SJCRH30 (cell line): ENCODE measurements around the gene HGFAC. TPM values are rescaled to one million over a fixed set of nuclear protein-coding genes. Genes with fewer than 3 reads are reported as not detected.
A peak's percentile ranks its signal among the peaks of the same experiment; 100 is the strongest.

Source experiments
- DNase-seq, 2 experiments: peaks; one replicate each; pipeline ENCODE4 v3.0.0-alpha.2; 2015 to 2020
- H3K27ac ChIP-seq: fragments of 250-450 bp; sonication (Bioruptor Pico); 2 replicates; pipeline ENCODE4 v1.5.1; 2020; ENCODE audit warnings: mild to moderate bottlenecking, moderate library complexity
- H3K27me3 ChIP-seq: fragments of 250-450 bp; sonication (Bioruptor Pico); 2 replicates; pipeline ENCODE4 v1.5.1; 2020; ENCODE audit warnings: mild to moderate bottlenecking, moderate library complexity
- H3K36me3 ChIP-seq: fragments of 250-450 bp; sonication (Bioruptor Pico); 2 replicates; pipeline ENCODE4 v1.5.1; 2020; ENCODE audit warnings: mild to moderate bottlenecking, moderate library complexity
- H3K4me1 ChIP-seq: fragments of 250-450 bp; sonication (Bioruptor Pico); 2 replicates; pipeline ENCODE4 v1.5.1; 2020; ENCODE audit warnings: mild to moderate bottlenecking, moderate library complexity
- H3K4me3 ChIP-seq: fragments of 250-450 bp; sonication (Bioruptor Pico); 2 replicates; pipeline ENCODE4 v1.5.1; 2020; ENCODE audit warnings: mild to moderate bottlenecking, moderate library complexity
- H3K9me3 ChIP-seq: fragments of 250-450 bp; sonication (Bioruptor Pico); replicated peaks from 2 replicates; pipeline ENCODE4 v1.5.1; 2020; ENCODE audit warnings: mild to moderate bottlenecking, moderate library complexity
- total RNA-seq: library from RNA; depleted of rRNA; stranded (reverse); fragments of >200 nt; shearing (Covaris generic); gene quantifications from 2 replicates; pipeline ENCODE4 v1.2.3, GENCODE V29; 2014

Gene HGFAC
- total RNA-seq, 1 experiment from 2014 or later, result 0.12 TPM

DNA sequence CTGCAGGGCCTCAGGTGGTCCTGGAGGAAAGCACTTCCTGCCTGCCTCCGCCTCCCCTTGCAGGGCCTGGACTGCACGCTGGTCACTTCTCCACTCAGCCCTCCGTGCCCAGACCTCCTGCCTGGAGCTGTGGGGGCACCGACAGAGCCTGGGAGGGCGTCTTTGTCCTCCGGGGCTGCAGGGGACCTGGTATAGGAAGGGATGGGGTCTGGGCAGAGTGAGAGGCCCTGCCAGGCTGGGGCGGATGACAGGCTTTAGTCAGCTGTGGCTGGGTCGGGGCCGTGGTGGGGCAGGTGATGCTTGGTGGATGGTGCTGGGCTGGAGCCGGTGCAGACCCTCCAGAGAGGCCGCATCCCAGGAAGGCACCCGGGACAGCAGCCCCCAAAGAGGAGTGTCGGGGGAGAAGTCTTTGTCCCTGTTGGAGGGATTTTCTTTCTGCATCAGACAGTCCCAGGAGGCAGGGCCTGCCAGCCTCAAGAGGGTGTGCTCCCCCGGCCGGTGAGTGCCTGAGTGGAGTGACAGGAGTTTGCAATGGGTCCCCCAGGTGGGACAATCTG is 22.7 kb downstream of the HGFAC start:
- H3K4me3 ChIP-seq, result peak overlapping the region; percentile 64
- H3K9me3 ChIP-seq, result no peaks in the 10 kb centered on the region
- no peak for DNase-seq
- peaks cover 33% of the 10 kb centered on the region for H3K4me1 ChIP-seq
- H3K27me3 ChIP-seq, result no peaks in the 10 kb centered on the region
- no peaks in the 10 kb centered on the region for H3K36me3 ChIP-seq
- peak overlapping the region; percentile 28; the same call in 1 of the 2 replicates for H3K27ac ChIP-seq

DNA sequence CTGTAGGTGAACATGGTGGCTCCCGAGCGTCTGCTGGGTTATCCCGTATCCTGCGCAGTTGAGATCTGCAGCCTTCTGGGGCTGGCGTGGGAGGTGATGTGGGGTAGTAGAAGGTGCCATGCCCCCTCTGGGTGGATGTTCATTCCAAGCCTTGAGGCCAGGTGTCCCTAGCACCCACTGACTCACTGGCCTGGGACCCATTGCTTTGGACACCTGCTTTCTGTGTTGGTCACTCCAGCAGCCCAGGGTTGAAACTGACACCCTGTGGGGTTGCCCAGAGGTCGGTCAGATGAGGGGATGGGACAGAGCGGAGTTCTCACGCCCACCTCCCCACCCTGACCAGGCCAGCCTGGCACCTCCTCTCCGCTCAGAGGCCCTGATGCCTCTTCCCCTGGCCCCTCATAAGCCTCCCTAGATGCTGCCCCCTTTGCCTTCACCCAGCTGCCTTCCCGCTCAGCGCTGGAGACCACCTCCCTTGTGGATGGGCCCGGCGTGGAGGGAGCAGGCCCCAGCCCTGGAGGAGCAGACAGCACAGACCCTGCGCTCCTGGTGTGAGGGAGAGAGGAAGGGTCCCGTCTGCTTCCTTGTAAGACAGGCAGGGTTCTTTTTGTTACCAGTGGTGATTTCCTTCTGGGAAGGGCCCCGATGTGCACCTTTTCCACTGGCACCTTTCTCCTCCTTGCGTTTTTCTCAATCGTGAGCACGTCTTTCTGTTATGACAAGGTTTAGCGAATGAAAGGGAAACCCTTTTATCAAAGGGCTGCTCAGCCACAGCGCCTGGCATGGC is 23.3 kb downstream of the HGFAC start:
- no peaks in the 10 kb centered on the region for H3K36me3 ChIP-seq
- no peak overlapping the region for H3K4me3 ChIP-seq
- DNase-seq, result no peak
- no peaks in the 10 kb centered on the region for H3K9me3 ChIP-seq
- H3K27ac ChIP-seq, result no peak overlapping the region
- H3K27me3 ChIP-seq, result no peaks in the 10 kb centered on the region
- H3K4me1 ChIP-seq, result peaks cover 37% of the 10 kb centered on the region

DNA sequence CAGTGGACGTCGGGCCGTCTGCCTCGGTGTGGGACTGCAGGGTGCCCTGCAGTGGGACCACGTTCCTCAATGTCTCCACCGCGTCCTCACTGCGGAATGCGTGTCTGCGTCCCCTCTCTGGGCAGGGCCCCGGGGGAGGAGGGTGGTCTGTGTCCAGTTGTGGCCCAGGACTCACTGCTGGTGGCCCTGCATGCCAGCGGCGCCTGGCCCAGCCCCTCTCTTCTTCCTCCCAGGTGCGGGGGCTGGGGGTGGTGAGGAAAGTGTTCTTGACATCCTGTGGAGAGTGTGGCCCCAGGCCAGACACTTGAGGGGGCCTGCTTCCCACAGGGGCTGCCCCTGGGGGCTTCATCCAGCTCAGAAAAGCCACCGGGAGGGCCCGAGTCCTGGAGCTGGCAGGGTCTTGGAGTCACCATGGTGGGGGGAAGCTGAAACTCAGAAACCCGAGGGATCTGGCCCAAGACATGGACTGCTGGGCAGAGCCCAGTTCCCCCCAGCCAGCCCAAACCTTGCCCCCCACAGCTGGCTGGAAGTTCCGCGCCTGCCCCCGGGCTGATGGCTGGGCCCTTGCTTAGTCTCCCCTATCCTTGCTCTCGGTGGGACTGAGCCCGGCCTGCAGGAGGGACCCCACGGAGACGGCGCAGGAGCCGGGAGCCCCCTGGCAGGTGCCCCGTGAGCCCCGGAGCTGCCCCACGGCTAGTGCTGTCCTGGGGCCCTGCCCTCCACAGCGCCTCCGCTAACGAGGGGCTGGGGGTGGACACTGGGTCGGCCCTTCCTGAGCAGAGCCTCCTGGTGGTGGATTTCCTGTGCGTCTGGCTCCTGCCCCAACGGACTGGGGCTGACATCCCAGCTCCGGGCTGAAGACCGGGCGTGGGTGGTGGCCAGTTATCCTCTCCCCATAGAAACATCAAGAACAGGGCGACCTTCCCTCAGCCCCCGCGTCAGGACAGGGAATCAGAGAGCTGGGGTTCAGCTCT is 24.2 kb downstream of the HGFAC start:
- H3K27ac ChIP-seq, result no peak overlapping the region
- no peaks in the 10 kb centered on the region for H3K36me3 ChIP-seq
- no peak for DNase-seq
- no peaks in the 10 kb centered on the region for H3K9me3 ChIP-seq
- no peak overlapping the region for H3K4me3 ChIP-seq
- H3K27me3 ChIP-seq, result no peaks in the 10 kb centered on the region
- peaks cover 40% of the 10 kb centered on the region for H3K4me1 ChIP-seq

DNA sequence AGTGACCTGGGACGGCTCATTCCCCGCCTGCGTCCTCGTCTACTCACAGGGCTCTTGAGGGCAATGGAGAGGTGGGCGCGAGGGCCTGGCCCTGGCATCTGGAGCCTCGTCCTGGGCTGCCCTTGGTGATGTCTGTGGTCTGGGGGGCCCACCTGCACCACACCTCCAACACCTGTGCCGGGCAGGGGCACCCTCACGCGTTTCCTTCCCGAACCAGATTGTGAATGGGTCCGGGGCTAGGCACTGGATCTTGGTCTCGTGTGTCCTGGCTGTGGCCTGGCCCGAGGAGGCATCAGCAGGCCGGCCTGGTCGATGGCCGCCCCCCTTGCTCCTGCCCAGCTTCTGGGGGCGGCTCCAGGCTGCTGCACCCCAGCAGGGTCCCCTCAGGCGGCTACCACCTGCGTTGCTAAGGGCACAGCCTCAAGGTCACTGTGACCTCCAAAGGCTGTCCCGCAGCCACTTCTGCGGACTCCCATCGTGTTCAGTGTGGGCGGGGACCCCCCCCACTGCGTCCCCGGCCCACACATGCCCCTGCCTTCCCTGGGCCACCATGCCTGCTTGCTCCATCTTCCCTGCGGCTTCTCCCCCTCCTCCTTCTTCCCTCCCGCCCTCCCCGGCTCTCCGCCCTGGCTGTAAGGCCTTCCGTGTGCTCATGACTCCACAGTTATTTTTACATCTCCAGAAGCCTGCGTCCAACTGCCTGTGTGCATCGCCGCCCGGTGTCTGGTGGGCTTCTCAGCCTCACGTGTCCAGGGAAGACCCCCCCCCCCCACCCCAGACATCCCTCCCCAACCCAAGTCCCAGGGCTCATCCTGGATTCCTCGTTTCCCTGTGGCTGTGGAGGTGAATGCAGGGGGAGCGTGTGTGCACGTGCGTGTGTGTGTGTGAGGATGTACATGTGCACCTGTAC is 25.2 kb downstream of the HGFAC start:
- no peaks in the 10 kb centered on the region for H3K36me3 ChIP-seq
- no peak overlapping the region for H3K27ac ChIP-seq
- DNase-seq, result no peak
- no peak overlapping the region for H3K4me3 ChIP-seq
- no peaks in the 10 kb centered on the region for H3K9me3 ChIP-seq
- no peaks in the 10 kb centered on the region for H3K27me3 ChIP-seq
- peaks cover 36% of the 10 kb centered on the region for H3K4me1 ChIP-seq

DNA sequence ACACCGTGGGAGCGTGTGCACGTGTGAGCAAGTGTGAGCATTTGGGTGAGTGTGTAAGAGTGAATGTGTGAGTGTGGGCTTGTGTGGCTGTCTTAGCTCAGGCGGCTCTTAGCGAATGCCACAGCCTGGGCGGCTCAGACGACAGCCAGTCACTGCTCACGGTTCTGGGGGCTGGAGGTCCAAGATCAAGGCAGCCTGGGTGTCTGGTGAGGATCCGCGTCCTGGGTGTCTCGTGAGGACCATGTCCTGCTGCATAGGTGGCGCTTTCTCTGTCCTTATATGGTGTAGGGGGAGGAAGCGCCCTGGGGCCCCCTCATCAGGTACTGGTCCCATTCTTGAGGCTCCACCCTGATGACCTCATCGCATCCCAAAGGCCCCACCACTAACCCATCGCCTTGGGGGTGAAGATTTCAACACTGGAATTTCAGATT is 25.8 kb downstream of the HGFAC start:
- no peaks in the 10 kb centered on the region for H3K27me3 ChIP-seq
- no peak for DNase-seq

DNA sequence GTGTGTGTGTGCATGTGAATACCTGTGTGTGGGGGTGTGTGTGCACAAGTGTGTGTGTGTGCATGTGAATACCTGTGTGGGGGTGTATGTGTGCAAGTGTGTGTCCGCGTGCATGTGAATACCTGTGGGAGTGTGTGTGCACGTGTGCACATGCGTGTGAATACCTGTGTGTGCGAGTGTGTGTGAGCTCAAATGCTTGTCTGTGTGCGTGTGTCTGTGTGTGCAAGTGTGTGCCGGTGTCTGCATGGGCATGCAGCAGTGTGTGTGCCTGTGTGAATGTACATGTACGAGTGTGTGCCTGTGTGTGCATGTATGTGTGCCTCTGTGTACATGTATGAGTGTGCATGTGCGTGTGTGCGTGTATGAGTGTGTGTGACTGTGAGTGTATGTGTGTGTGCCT is 26.4 kb downstream of the HGFAC start:
- no peaks in the 10 kb centered on the region for H3K27me3 ChIP-seq
- H3K27ac ChIP-seq, result no peak overlapping the region
- H3K4me1 ChIP-seq, result peaks cover 28% of the 10 kb centered on the region
- no peaks in the 10 kb centered on the region for H3K9me3 ChIP-seq
- H3K4me3 ChIP-seq, result no peak overlapping the region
- no peak for DNase-seq
- no peaks in the 10 kb centered on the region for H3K36me3 ChIP-seq

More for the DNA sequence above, 25.8 kb downstream of the HGFAC start:
- no peaks in the 10 kb centered on the region for H3K36me3 ChIP-seq
- peaks cover 29% of the 10 kb centered on the region for H3K4me1 ChIP-seq
- no peak overlapping the region for H3K27ac ChIP-seq
- H3K9me3 ChIP-seq, result no peaks in the 10 kb centered on the region
- H3K4me3 ChIP-seq, result no peak overlapping the region

DNA sequence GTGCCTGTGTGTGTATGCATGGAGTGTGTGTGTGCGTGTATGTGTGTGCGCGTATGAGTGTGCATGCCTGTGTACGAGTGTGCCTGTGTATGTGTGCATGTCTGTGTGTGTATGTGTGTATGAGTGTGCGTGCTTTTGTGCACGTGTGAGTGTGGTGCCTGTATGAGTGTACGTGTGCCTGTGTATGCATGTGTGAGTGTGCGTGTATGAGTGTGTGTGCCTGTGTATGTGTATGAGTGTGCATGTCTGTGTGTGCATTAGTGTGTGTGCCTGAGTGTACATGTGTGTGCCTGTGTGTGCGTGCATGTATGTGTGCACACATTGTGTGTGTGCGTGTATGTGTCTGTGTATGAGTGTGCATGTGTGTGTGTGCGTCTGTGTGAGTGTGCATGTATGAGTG is 27.0 kb downstream of the HGFAC start:
- DNase-seq, result no peak
- H3K27me3 ChIP-seq, result no peaks in the 10 kb centered on the region
- H3K27ac ChIP-seq, result no peak overlapping the region
- H3K9me3 ChIP-seq, result no peaks in the 10 kb centered on the region
- peaks cover 25% of the 10 kb centered on the region for H3K4me1 ChIP-seq
- H3K4me3 ChIP-seq, result no peak overlapping the region
- H3K36me3 ChIP-seq, result no peaks in the 10 kb centered on the region

DNA sequence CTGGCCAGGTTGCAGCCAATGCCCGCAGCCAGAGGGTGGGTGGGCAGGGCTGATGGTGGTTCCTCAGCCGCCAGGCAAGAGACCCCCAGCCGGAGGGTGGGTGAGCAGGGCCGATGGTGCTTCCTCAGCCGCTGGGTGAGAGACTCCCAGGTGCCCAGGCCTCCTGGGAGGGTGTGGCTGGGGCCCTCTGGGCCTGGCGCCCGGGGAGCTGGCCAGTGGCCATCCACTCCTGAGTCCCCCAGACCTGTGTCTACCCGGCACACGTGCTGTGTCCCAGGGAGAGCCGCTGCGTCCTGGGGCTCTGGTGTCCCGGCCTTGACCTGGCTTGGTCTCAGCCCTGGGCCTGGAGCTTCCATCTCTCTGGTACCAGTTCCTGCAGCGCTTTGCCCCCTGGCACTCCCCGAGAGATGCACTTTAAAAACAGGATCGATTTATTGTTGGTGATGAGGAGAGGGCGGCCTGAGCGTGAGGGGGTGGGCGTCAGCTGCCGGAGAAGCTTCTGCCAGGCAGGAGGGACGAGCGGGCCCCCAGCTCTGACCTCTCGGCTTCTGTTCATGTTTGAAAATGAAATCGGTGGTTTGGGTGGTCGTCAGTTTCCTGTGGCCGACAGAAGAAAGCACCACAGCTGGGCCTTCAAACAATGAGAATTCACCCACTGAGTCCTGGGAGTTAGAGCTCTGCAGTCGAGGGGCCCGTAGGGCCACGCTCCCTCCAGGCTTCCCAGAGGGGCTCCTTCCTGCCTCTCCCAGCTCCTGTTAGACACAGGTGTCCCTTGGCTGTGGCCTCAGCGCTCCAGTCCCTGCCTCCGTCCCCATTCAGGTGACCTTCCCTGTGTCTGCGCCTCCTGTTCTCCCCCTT is 27.8 kb downstream of the HGFAC start:
- H3K27me3 ChIP-seq, result no peaks in the 10 kb centered on the region
- no peak overlapping the region for H3K4me3 ChIP-seq
- H3K36me3 ChIP-seq, result no peaks in the 10 kb centered on the region
- DNase-seq, result no peak
- no peak overlapping the region for H3K27ac ChIP-seq
- no peaks in the 10 kb centered on the region for H3K9me3 ChIP-seq
- H3K4me1 ChIP-seq, result peaks cover 21% of the 10 kb centered on the region

DNA sequence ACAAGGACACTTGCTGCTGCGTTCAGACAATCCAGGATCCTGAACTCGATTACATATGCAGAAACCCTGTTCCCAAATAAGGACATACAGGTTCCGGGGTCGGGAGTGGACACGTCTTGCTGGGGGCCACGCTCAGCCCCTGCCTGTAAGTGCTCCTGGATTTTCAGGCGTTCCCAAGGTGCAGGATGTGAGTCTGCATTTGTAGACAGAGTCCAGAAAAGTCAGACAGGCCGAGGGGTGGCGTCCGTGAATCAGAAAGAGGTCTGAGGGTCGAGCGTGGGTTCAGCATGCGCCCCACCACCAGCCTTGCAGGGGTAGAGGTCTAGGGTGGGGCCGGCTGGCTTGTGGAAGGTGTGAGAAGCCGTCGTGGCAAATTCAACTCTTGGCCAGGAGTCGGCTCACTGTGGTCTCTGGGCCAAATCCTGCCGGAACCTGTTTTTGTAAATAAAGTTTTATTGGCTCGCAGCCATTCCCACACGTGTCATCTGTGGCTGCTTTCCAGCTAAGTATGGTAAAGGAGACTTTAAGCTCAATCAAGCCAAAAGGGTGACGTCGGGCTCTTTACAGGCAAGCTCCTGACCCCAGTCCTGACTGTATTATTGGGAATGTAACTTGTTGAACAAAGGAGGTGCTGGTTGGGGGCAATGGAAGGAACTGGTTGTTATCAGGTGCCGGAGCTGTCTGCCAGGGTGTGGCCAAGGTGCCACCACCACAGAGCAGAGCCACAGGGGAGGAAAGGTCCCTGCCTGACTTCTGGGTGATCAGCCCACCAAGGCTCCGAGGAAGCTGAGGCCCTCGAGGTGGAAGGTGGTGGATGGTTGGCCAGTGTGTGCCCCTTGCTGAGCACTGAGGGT is 28.7 kb downstream of the HGFAC start:
- Histone ChIP-seq H3K4me3 (no peak overlapping the region), H3K4me1 (peaks cover 16% of the 10 kb centered on the region), H3K27ac (no peak overlapping the region), H3K27me3 (no peaks in the 10 kb centered on the region), H3K36me3 (no peaks in the 10 kb centered on the region), H3K9me3 (no peaks in the 10 kb centered on the region)
- DNase-seq, result peak in 1 of 2 experiments; percentile 58

DNA sequence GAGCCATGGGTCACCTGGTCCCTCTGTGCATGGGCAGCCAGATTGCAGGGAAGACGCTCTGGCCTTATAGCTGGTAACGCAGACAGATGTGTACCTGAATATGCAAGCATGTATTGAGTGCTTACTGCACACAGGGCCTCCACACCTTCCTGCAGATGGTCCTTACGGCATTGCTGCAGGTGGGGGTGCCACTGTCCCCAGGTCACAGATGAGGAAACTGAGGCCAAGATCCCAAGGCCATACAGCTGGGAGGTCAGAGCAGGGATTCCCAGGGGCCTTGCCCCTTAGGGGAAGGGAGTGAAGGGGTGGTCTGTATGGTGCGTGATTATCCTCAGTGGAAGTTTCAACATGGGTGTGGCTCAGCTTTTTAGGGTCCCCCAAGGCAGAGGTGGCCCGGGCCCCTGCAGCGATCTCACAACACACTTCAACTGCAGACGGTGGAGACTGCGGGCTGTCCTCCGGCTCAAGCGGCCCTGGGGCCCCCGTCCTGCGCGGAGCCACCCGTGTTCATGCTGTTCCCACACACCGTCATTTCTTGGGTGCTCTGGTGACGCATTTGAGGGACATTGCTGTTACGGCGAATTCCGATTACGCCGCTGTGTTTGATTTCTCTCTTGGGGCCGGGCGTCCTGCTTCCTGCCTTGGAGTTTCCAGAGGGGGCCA is 29.5 kb downstream of the HGFAC start:
- DNase-seq, result no peak
- no peaks in the 10 kb centered on the region for H3K36me3 ChIP-seq
- no peaks in the 10 kb centered on the region for H3K9me3 ChIP-seq
- no peak overlapping the region for H3K27ac ChIP-seq
- H3K4me1 ChIP-seq, result peaks cover 16% of the 10 kb centered on the region
- H3K4me3 ChIP-seq, result no peak overlapping the region
- no peaks in the 10 kb centered on the region for H3K27me3 ChIP-seq

DNA sequence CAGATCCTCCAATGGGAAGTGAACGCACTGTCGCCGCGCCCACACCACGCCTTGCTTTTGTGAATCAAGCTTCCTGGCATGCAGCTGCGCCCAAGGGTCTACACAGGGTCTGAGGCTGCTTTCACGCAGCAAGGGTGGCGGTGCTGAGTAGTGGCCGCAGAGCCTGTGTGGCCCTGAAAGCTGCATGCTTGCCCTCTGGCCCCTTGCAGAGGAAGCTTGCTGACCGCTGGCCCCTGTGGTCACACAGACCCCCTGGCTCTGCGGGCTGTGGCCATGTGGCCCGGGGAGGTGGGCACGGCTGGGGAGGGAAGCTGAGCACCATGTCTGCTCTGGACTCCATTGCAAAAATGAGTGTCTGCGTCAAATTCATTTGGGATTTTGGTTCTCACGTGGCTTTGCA is 30.1 kb downstream of the HGFAC start:
- Histone ChIP-seq H3K4me3 (no peak overlapping the region), H3K27ac (no peak overlapping the region), H3K27me3 (no peaks in the 10 kb centered on the region), H3K36me3 (no peaks in the 10 kb centered on the region), H3K4me1 (peaks cover 18% of the 10 kb centered on the region), H3K9me3 (no peaks in the 10 kb centered on the region)
- DNase-seq, result no peak

DNA sequence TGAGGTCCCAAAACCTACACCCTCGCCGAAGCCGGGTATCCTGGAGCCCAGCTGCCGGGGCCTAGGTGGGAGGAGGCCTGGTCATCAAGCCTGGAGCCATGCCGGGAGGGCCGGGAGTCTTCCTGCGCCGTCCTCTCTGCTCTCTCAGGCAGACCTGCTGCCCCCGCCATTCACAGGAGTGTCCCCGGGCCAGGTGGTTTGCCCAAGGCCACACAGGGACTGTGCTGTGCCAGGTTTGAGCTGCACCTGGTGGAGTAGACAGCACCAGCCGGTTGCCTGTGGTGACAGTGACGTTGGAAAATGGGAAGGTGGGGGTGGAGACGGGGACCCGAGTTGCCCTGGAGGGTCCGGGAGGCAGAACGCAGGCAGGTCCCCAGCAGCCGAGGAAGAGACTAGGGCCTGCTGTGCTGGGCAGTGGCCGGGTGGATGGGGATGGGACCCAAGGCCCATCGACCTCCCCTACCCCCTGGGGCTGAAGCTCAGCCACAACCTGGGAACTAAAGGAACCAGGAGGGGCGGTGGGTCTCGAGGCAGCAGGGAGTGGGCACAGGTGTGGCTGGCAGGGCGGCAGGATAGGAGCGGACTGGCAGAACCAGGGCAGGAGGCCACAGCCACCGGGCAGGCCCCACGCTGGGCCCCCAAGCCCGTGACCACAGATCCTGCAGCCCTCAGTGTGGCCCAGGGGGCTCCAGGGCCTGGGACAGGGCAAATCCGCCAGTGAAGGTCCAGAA is 30.8 kb downstream of the HGFAC start:
- Histone ChIP-seq H3K27ac (no peak overlapping the region), H3K9me3 (no peaks in the 10 kb centered on the region), H3K36me3 (no peaks in the 10 kb centered on the region), H3K4me3 (no peak overlapping the region), H3K4me1 (peaks cover 25% of the 10 kb centered on the region), H3K27me3 (no peaks in the 10 kb centered on the region)
- no peak for DNase-seq
